ENCODE measurements around the gene RHOT2.

Gene RHOT2

GRCh38 chr16:638034-638543 is 29.8 kb upstream of the RHOT2 start:
- TF ChIP-seq CTCF (IDR thresholded peaks at IDR 0.05), result no peak
- no peak for TF ChIP-seq ZFX (IDR thresholded peaks at IDR 0.05; ENCODE audit: borderline replicate concordance)
- peak overlapping the region; percentile 92 for H3K27ac ChIP-seq

DNA sequence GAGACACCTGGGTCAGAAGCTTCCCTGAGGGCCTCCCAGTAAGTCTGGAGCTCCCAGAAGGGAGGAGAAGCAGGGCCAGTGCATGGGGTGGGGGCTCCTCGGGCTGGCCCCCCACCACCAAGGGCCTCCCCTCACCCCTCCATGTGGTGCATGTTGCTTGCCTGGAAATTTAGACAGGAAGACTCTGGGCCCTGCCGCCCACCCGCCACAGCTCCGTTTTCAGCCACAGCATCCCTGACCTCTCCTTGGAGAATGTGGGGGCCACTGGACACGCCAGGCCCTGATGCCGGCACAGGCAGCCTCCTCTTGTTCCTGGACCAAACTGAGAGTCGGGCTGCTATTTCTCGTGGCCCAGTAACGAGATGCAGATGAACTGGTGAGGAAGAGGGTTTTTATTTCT is 29.1 kb upstream of the RHOT2 start:
- no peak for TF ChIP-seq CTCF (IDR thresholded peaks at IDR 0.05)
- no peak for TF ChIP-seq ZFX (IDR thresholded peaks at IDR 0.05; ENCODE audit: borderline replicate concordance)

DNA sequence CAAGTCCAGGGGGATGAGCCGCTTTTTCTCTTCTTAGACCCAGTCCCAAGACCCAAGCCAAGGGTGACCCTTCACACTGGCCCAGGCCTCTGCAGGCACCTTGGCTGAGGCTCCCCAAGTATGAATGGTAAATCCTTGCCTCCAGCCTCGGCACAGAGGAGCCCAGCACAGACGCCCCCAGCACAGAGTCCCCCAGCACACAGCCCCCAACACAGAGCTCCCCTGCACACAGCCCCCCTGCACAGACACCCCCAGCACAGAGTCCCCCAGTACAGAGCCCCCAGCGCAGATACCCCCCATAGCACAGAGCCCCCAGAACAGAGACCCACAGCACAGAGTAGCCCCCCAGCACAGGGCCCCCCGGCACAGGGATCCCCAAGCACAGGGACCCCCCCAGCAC is 27.3 kb upstream of the RHOT2 start:
- H3K27ac ChIP-seq, result peak overlapping the region; percentile 96

More for the DNA sequence above, 29.1 kb upstream of the RHOT2 start:
- peak overlapping the region; percentile 96 for H3K27ac ChIP-seq

GRCh38 chr16:641326-642188 is 26.4 kb upstream of the RHOT2 start, which contains the start of gene MCRIP2:
Gene MCRIP2, plus strand, starts transcription at chr16:641828. Its CDS starts 164 bp downstream, at chr16:641992.
- TF ChIP-seq CTCF (IDR thresholded peaks at IDR 0.05), result no peak
- TF ChIP-seq ZFX (IDR thresholded peaks at IDR 0.05; ENCODE audit: borderline replicate concordance), result no peak
- H3K27ac ChIP-seq, result peak within 1 kb of the TSS; percentile 96

More for the DNA sequence above, 27.3 kb upstream of the RHOT2 start:
- TF ChIP-seq CTCF (IDR thresholded peaks at IDR 0.05) (no peak), ZFX (IDR thresholded peaks at IDR 0.05; ENCODE audit: borderline replicate concordance) (no peak)

GRCh38 chr16:642189-643049 is 25.5 kb upstream of the RHOT2 start:
- peak overlapping the region; percentile 96 for H3K27ac ChIP-seq
- TF ChIP-seq ZFX (IDR thresholded peaks at IDR 0.05; ENCODE audit: borderline replicate concordance) (no peak), CTCF (IDR thresholded peaks at IDR 0.05) (no peak)

DNA sequence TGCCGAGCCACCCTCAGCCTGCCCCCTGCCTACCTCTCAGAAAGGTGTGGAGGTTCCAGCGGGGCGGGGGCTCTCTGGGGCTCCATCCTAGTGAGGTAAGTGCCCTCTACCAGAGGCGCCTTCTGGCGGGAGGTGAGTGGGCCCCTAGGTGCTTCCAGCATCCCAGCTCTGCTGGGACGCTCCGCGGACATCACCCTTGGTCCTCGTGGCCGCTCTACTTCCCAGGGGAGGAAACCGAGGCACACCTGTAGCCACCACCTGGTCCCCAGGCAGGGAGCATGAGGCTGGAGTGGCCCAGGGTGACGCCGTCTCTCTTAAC is 24.9 kb upstream of the RHOT2 start:
- peak overlapping the region; percentile 96 for H3K27ac ChIP-seq
- TF ChIP-seq CTCF (IDR thresholded peaks at IDR 0.05) (no peak), ZFX (IDR thresholded peaks at IDR 0.05; ENCODE audit: borderline replicate concordance) (no peak)

All from 22Rv1 (cell line).